ENCODE results near the gene YBEY.
"Not testable (repeated sequence)": the region's sequence is repeated elsewhere in the genome, so short reads cannot be mapped to it uniquely, and the experiment has no call there.

The YBEY gene

DNA sequence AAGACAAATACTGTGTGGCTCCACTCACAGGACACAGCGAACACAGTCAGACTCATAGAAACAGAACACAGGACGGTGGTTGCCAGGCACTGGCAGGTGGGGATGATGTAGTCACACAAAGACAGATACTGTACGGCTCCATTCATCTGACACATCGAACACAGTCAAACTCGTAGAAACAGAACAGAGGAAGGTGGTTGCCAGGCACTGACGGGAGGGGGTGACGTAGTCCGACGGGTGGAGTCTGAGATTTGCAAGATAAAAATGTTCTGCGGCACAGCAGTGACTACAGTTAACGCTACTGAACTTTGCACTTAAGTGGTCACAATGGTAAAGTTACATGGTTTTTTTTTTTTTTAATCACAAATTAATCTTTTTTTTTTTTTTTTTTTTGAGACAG is 18.8 kb downstream of the YBEY start:
- DNase-seq, result no peak

DNA sequence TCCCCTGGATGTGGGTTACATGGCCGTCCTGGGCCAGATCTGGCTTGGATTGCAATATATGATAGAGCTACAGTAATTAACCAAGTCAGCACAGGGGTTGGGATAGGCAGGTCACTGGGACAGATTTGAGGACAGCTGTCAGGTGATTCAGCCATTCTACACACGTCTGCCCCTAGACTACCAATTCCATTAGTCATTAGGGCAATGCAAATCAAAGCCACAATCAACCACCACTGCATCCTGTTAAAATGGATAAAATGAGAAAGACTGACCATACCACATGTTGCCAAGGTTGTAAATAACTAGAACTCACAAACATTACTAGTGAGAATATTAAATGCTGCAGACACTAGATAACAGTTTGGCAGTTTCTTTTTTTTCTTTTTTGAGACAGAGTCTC is 21.5 kb downstream of the YBEY start:
- no peak for DNase-seq

DNA sequence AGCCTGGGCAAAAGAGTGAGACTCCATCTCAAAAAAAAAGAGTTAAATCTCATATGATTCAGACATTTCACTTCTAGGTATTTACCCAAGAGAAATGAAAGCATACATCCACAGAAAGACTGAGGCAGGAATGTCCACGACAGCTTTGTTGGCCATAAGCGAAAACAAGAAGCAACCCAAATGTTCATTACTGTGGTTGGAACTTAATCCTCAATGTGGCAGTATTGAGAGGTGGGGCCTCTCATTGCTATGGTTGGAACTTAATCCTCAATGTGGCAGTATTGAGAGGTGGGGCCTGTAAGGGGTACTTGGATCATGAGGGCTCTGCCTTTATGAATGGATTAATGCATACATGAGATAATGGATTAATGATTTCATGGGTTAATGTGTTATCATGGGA is 22.3 kb downstream of the YBEY start:
- no peak for DNase-seq

DNA sequence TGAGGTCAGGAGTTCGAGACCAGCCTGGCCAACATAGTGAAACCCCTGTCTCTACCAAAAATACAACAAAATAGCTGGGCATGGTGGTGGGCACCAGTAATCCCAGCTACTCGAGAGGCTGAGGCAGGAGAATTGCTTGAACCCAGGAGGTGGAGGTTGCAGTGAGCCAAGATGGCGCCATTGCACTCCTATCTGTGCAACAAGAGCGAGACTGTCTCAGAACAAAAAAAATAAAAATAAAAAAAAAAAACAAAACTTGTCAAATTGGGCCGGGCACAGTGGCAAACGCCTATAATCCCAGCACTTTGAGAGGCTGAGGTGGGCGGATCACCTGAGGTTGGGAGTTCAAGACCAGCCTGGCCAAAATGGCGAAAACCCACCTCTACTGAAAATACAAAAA is 24.1 kb downstream of the YBEY start:
- not testable (repeated sequence) for DNase-seq

DNA sequence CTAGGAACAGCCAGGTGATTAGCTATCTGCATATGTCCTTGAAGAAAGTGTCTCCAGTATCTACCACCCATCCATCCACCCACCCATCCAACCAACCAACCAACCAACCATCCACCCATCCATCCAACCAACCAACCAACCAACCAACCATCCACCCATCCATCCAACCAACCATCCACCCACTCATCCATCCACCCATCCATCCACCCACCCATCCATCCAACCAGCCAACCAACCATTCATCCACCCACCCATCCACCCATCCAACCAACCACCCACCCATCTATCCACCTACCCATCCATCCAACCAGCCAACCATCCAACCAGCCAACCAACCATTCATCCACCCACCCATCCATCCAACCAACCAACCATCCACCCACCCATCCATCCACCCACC is 25.4 kb downstream of the YBEY start:
- no peak for DNase-seq

DNA sequence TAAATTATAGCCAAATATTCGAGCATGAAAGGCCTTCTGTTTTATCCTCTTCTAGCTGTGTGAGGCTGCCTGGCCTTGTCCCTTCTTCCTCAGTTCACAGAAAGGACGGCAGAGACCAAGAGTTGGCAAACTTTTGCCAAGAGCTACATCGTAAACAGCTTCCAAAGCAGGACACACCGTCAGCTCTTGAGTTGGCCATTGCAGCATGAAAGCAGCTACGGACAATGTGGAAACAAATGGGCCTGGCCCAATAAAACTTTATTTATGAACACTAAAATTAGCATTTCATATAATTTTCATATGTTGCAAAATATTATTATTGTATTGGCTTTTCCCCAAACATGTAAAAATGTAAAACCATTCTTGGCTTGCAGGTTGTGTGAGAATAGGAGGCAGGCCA is 26.8 kb downstream of the YBEY start:
- no peak for DNase-seq

DNA sequence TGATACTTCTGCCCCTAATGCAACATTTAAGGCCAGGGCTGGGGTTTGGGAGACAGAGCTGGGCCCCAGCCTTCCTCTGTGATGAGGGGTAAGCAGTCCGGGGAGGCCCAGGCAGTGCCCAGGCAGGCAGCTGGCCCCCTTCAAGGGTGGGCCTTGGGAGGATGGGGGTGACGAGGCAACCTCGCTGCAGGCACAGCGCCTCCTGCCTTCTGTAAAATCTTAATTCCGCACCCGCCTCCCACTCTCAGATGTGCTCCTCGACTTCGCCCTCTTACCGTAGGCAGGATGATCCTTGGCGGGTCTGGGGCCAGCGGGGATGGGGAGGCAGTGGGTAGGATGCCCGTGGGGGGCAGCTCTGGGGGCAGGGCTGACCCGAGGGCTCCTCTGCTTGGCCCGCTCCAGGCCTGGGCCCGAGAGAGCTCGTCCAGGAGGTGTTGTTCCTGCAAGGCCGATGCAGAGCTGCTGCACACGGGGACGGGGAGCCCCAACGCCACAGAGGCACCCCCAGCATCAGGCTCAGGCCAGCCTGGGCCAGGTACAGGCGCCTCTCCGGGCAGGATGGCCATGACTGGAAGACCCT is 28.4 kb downstream of the YBEY start:
- DNase-seq, result no peak

DNA sequence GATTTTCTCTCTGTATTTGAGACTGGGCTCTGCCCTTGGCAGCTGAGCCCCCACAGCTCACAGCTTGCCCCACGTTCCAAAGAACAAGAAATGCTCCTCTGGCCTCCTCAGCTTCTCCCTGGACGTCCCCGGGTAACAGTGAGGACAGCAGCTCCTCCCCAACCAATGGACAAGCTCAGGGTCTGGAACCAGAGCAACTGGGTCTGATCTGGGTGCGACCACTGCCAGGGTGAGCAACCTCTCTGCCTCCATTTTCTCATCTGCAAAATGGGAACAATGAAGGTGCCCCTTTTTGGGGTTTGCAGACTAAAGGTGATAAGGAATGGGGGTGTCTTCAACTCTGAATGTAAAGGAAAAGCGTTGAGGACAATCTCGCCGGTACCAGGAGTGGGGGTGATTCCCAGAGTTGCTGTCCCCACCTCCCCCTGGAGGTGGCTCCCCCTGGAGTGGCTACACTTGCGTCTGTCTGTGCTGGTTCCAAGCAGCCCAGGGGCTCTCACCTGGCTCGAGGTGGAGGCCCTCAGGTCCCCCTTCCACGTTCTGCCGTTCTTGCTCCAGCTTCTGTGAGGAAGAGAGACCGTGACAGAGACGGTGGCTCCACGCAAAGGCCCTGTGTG is 30.7 kb downstream of the YBEY start:
- DNase-seq, result no peak

DNA sequence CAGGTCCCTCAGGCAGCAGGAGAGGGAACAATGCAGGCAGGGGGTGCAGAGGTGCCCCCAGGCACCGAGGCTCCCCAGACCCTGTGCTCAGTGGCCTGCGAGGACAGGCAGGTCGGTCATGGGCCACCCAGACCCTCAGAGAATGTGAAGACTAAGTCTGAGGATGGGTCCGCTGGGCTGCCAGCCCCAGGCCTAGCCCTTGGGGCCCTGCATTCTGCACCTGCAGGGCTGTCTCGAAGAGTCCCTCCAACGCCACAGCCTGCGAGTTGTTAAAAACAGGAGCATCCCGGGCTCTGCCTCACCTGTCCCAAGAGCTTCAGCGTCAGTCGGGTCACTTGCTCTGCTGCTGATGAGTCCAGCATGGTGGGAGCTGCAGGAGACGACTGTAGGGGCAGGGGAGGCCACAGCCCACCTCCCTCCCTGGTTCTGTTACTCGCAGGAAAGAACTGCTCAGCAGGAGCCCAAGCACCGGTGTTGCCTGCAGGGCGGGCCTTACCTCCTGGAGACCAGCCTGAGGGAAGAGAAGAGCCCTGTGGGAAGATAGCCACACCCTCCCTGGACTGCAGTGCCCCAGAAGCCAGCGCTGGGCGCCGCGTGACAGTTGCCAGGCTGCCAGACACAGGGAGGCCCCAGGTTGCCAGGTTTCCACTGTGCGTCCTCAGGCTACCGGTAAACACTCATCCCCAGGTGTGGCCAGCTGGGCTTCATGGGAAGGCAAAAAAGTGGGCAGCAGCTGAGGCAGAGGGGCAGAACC is 31.7 kb downstream of the YBEY start:
- no peak for DNase-seq

DNA sequence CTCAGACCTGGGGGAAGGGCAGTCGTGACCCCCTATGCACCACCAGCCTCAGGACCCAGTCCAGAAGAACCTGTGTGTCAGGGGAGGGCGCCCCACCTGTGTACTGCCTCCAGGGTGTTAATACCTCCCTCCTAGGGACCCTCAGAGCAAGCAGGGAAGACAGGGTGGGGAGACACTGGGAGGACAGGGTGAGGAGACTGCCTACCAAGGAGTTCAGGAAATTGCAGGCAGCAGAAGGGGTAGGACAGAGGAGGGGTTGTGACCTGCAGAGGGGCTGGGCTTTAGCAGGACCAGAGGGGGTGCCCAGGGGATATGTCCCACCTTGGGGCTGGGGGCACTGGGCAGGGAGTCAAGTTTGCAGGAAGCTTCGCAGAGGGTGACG is 32.3 kb downstream of the YBEY start:
- DNase-seq, result no peak

DNA sequence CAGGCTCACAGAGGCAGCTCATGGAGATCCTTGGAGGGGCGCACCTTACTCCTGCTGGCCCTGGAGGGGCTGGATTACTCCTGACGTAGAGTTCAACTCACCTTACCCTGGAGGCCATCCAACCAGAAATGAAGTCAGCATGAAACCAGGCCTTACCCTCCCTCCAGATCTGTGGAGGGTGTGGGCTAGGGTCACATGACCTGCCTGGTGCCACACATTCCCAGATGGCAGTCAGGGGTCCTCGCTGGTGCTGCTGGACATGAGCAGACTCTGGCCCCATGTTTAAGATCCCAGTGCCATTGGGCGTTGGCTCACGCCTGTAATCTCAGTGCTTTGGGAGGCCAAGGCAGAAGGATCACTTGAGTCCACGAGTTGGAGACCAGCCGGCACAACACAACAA is 33.0 kb downstream of the YBEY start:
- no peak for DNase-seq

DNA sequence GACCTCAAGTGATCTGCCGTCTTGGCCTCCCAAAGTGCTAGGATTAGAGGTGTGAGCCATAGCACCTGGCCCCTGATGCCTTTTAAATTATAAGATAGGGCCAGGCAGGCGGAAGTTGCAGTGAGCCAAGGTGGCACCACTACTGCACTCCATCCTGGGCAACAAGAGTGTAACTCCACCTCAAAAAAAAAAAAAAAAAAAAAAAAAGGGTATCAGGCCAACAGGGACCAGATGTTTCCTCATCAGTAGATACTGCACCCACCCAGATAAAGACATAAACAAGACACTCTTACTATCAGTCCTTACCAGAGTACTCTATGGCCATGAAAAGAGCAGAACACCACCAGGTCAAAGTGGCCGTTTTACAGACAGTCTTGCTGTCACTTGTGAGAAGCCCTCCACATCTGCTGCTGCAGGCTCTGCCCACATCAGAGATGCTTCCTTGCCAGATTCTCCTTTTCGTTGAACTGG is 34.2 kb downstream of the YBEY start:
- no peak for DNase-seq

DNA sequence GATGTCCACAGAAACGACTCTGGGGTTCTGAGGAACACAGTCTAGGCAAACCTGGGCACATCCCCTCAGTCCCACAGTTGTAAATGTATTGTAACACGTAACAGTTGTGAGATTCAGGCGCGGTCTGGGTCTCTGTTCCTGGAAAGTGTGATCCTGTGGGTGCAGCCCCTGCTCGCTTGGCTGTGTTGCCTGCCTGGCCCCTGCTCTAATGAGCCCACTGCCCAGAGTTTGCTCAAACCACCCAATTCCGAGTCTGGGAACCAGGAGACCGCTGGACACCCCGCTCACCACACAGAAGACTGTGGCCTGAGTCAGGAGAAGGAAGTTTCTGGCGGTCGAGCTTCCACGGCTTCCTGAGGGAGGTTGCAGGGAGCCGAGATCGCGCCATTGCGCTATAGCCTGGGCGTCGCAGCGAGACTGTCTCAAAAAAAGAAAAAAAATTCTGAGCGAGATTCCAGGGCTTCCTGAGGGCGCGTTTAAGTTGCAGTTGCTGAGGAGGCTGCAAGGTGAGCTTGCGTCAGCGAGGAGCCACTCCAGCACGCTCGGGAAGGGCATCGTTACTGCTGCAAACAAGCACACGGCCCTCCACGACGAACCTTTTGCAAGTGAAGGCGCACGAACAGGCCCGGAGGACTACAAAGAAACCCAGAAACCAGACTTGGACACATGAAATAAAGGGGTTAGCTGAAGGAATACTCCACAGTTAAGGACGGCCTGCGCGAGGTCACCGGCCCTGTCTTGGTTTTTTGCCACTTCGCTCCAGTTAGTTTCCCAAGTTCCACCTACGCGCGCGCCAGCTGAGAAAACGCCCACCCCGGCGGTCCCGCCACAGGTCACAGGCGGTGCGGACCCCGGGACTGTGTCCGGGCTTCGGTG is 36.4 kb downstream of the YBEY start:
- DNase-seq, result no peak

DNA sequence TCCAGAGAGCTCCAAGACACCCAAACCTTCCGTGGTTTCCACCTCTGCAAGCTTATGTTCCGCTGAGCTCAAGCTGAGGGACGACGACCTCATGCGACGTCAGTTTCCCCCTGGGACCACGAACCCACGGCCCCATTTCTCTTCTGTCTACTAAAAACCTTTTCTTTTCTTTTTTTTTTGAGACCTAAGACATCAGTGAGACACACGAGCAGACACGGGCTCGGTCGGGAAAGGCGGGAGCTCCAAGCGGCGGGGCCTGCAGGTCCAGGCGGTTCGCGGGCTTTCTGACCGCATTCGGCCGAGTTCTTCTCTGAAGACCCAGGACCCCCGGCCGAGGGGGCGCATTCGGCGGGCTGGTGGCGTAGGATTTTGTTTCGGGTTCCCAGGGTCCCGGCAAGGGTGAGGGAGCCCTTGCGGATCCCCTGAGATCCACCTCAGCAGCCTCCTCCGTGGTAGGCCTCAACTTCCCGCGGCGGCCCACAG is 37.1 kb downstream of the YBEY start:
- no peak for DNase-seq

DNA sequence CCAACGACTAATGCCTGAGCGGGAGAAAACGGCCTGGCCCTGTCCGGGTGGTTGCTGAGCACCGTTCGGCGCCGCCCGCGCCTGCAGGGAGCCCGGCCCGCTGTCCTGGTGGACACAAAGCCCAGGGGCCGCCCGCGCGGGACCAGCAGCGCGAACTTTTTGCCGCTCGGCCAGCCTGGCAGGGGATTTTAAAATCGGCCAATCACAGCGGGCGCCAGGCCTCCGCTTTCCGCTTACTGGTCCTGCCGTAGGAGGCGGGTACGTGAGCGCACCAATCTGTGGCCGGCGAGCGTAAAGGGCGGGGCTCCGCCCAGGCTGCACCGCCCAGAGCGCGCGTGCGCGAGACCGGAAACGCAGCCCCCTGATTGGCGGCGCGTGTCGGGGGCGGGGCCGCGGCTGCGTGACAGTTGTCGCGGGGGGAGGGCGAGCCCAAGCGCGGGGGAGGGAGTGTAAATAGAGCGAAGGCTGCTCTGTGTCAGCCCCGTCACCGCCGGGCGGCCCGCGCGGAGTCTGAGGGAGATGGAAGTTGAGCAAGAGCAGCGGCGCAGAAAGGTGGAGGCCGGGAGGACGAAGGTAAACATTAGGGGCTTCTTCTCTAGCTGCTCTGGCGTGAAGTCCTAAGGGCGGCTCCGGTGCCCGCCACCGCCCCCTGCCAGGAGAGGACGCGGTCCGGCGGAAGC is 37.7 kb downstream of the YBEY start, which contains the start of the genes C21orf58 and PCNT:
C21orf58 (minus strand) TSS at position 161 of the 680 bp plus-strand sequence. CDS start 1,132 bp downstream, outside the sequence.
PCNT (plus strand) TSS at position 447 of the 680 bp plus-strand sequence; CDS start at position 520, 73 bp downstream.
- peak; percentile 92 for DNase-seq

DNA sequence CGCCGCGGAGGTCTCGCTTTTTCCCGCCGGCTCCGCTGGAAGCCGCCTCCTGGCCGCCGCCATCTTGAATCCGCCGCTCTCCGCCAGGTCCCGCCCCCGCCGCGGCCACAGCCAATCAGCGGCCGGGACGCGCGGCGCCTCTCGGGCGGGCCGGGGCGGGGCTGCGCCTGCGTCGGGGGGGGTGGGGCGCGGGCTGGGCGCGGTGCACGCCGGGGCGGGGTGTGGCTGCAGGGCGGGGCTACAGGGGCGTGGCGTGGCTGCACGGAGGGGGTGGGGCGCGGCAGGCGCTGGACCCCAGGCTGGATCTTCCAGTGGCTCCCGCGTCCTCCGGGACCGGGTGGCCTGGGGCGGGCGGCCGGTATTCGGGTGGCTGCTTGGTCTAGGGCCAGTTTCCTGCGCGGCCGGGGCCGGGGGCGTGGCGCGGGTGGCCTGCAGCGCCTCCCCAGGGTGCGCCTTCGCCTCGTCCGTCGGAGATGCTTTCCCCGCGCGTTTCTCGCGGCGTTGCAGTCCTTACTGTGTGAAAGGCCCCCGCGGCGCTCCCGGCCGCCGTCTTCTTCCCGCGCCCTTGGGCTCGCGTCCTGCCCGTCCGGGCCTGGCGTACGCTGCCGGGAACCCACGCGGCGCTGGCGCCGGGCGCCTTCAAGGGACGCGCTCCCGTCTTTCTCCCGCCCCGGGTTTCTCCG is 38.4 kb downstream of the YBEY start:
- peak; percentile 74 for DNase-seq

DNA sequence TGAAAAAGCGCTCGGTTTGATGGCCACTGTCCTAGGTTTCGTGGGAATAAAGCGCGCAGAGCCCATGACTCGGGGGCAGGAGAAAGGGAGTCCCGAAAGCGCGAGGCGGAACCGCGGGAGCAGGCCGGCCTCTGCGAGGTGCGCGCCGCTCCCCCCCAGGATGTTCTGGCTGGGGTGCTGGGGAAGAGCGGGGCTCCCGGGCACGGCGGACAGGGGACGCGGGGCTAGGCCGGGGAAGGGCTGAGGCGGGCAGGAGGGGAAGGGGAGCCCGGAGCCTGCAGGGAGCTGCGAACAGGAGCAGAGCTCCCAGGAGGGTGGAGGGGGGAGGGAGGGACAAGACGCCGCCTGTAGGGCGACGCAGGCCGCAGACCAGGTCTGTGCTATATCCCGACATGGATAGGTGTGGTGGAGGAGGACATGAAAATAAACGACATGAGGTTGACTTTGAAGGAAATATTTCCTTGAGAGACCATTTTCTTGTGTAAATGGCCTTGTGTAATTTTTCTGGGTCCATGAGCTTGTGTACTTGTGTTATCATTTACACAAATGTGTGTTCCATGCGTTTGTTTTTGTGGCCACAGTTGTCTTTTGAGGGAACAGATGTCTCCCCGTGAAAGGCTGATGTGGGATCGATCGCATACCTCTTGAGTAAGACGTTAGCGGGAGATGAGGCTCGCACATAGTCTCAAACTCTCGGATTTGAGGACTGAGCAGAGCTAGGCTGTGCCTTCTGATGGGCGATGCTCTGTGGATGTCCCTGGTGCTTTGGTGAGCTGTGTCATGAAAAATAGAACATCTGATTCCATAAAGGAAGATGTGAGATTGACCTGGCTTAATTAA is 39.2 kb downstream of the YBEY start:
- peak; percentile 62 for DNase-seq

DNA sequence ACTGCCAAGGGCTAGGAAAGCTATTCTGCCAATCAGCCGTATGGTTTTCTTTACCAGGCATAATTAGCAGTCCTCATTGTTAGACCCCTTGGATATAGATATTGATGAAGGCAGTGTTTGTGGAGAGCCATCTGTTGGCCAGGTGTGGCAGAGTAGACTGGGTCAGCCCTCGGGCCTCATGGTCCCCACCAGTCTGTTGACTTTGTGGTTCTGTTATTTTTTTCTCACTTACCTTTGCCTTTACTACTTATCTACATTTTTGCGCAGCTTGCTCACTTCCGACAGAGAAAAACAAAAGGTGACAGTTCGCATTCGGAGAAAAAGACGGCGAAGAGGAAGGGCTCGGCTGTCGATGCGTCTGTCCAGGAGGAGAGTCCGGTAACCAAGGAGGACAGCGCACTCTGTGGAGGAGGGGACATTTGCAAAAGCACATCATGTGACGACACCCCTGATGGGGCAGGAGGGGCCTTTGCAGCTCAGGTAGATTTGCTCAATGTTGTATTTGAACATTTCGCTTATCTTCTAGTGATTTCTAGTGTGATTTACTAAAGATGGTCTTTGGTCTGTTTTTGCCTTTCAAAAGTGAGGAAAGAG is 40.1 kb downstream of the YBEY start:
- no peak for DNase-seq

DNA sequence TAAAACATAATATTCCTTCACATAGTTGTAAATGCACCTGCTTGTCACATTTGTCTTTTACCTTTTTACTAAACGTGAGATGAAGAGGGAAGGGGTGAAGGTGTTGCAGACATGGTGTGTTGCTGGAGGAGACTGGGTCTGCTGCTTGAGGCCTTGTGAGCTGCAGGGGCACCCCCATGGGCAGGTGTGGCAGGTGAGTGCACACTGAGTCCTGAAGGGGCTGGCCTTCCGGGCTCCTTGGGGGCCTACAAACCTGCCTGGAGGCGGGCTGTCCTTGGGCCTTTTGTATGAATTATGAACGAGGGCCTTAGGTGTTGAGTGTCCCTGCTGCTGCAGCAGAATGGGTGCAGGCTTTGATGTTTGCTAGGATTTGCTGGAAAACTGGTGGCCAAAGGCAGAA is 41.6 kb downstream of the YBEY start:
- no peak for DNase-seq

DNA sequence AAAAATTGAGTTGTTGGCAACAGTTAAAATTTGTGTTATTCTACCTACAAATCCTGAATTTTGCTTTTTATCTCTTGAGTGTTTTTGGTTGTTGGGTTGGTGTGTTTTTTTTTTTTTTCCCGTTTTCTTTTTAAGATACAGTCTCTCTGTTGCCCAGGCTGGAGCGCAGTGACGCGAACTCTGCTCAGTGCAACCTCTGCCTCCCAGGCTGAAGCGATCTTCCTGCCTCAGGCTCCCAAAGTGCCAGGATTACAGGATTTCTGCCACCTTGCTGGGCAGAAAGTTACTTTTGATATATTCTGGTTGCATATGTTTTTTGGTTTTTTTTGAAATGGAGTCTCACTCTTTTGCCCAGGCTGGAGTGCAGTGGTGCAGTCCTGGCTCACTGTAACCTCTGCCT is 42.0 kb downstream of the YBEY start:
- DNase-seq, result no peak
